HEK293 (cell line): ENCODE measurements around the gene BRD3.

Experiments used
- CTCF ChIA-PET: fragments of 350-600 bp; formaldehyde crosslinking; extraction: SDS; loops from one replicate; lab custom pipeline; 2021; ENCODE audit warnings: antibody characterized with exemption; lab: Yijun Ruan, JAX
- POLR2A ChIA-PET: fragments of 300-600 bp; formaldehyde crosslinking; extraction: SDS; loops from one replicate; lab custom pipeline; 2020; ENCODE audit warnings: antibody characterized with exemption, inconsistent platforms; lab: Yijun Ruan, JAX
- H3K27ac ChIP-seq: fragments of 200-500 bp; sonication (Bioruptor generic); 2 replicates; pipeline ENCODE4 v1.5.1; 2014; ENCODE audit warnings: low read depth, low read length, control low read depth, inconsistent platforms; ENCODE audit errors: extremely low read depth
- H3K36me3 ChIP-seq, 2 experiments: fragments of 200-500 bp in 1 of 2; sonication (Bioruptor generic) in 1 of 2; 1 replicate in 1 of 2; 2 replicates in 1 of 2; pipeline ENCODE4 v1.5.1; 2014 to 2017; ENCODE audit warnings: inconsistent platforms in 2 of 2, low read length in 2 of 2; ENCODE audit not compliant: control insufficient read depth in 2 of 2, insufficient read depth in 1 of 2
- H3K4me1 ChIP-seq: fragments of 200-500 bp; sonication (Bioruptor generic); 2 replicates; pipeline ENCODE4 v1.5.1; 2014; ENCODE audit warnings: mild to moderate bottlenecking, low read length, inconsistent platforms; ENCODE audit not compliant: control insufficient read depth, insufficient read depth
- H3K4me3 ChIP-seq: 2 replicates; pipeline ENCODE4 v1.5.1; 2011; ENCODE audit warnings: low read depth, mild to moderate bottlenecking, control low read depth, low read length, moderate library complexity
- H3K9me3 ChIP-seq: fragments of 200-500 bp; sonication (Bioruptor generic); 2 replicates; pipeline ENCODE4 v1.5.1; 2014; ENCODE audit warnings: low read depth, low read length, inconsistent platforms; ENCODE audit not compliant: control insufficient read depth, insufficient read depth
- HOXD13 ChIP-seq: sonication (generic); formaldehyde crosslinking; IDR thresholded peaks from 2 replicates; pipeline ENCODE4 v1.8.0; 2022; ENCODE audit warnings: missing genetic modification reagents, borderline replicate concordance
- IKZF3 ChIP-seq: fragments of 450-650 bp; IDR thresholded peaks from 2 replicates; pipeline ENCODE4 v1.5.0; 2018; ENCODE audit warnings: missing biosample characterization, mild to moderate bottlenecking, missing genetic modification characterization, moderate library complexity
- REPIN1 ChIP-seq: fragments of 450-650 bp; formaldehyde crosslinking; IDR thresholded peaks from 2 replicates; pipeline ENCODE4 v1.5.1; 2017; ENCODE audit warnings: missing biosample characterization, missing genetic modification characterization, low read depth
- ZNF112 ChIP-seq: fragments of 450-650 bp; formaldehyde crosslinking; IDR thresholded peaks from 2 replicates; pipeline ENCODE4 v1.5.0; 2017; ENCODE audit warnings: missing biosample characterization, missing genetic modification characterization
- ZNF121 ChIP-seq: fragments of 450-650 bp; formaldehyde crosslinking; IDR thresholded peaks from 2 replicates; pipeline ENCODE4 v1.5.1; 2016; ENCODE audit warnings: missing biosample characterization, missing genetic modification characterization
- ZNF132 ChIP-seq: fragments of 450-650 bp; formaldehyde crosslinking; IDR thresholded peaks from 2 replicates; pipeline ENCODE4 v1.5.1; 2017; ENCODE audit warnings: missing biosample characterization, missing genetic modification characterization, borderline replicate concordance
- ZNF146 ChIP-seq: fragments of 450-650 bp; formaldehyde crosslinking; IDR thresholded peaks from 2 replicates; pipeline ENCODE4 v1.5.1; 2016; ENCODE audit warnings: missing biosample characterization, missing genetic modification characterization
- ZNF155 ChIP-seq: fragments of 450-650 bp; formaldehyde crosslinking; IDR thresholded peaks from 2 replicates; pipeline ENCODE4 v1.5.1; 2016; ENCODE audit warnings: missing biosample characterization, missing genetic modification characterization
- ZNF169 ChIP-seq: fragments of 450-650 bp; formaldehyde crosslinking; IDR thresholded peaks from 2 replicates; pipeline ENCODE4 v1.5.1; 2016; ENCODE audit warnings: missing biosample characterization, missing genetic modification characterization
- ZNF2 ChIP-seq: fragments of 450-650 bp; formaldehyde crosslinking; IDR thresholded peaks from 2 replicates; pipeline ENCODE4 v1.5.1; 2016; ENCODE audit warnings: missing biosample characterization, missing genetic modification characterization
- ZNF214 ChIP-seq: fragments of 450-650 bp; formaldehyde crosslinking; IDR thresholded peaks from 2 replicates; pipeline ENCODE4 v1.5.1; 2017; ENCODE audit warnings: missing biosample characterization, mild to moderate bottlenecking, missing genetic modification characterization, borderline replicate concordance
- ZNF423 ChIP-seq: fragments of 450-650 bp; formaldehyde crosslinking; IDR thresholded peaks from 2 replicates; pipeline ENCODE4 v1.5.1; 2016; ENCODE audit warnings: missing biosample characterization, missing genetic modification characterization
- ZNF529 ChIP-seq: fragments of 450-650 bp; formaldehyde crosslinking; IDR thresholded peaks from 2 replicates; pipeline ENCODE4 v1.5.1; 2017; ENCODE audit warnings: missing genetic modification characterization, missing biosample characterization; ENCODE audit not compliant: insufficient replicate concordance
- ZNF544 ChIP-seq: fragments of 450-650 bp; formaldehyde crosslinking; IDR thresholded peaks from 2 replicates; pipeline ENCODE4 v1.5.0; 2017; ENCODE audit warnings: missing biosample characterization, missing genetic modification characterization
- ZNF596 ChIP-seq: fragments of 450-650 bp; IDR thresholded peaks from 2 replicates; pipeline ENCODE4 v1.5.0; 2018; ENCODE audit warnings: missing biosample characterization, mild to moderate bottlenecking, missing genetic modification characterization, moderate library complexity
- ZNF670 ChIP-seq: fragments of 450-650 bp; formaldehyde crosslinking; IDR thresholded peaks from 2 replicates; pipeline ENCODE4 v1.5.1; 2016; ENCODE audit warnings: missing biosample characterization, missing genetic modification characterization, low read depth
- TF ChIP-seq, protein P1 (sequence below): fragments of 450-650 bp; formaldehyde crosslinking; optimal IDR thresholded peaks from 2 replicates; pipeline ENCODE3; 2016; ENCODE audit warnings: missing biosample characterization, mild to moderate bottlenecking, missing genetic modification characterization
- TF ChIP-seq, protein P2 (sequence below): fragments of 450-650 bp; formaldehyde crosslinking; IDR thresholded peaks from 2 replicates; pipeline ENCODE4 v1.5.1; 2016; ENCODE audit warnings: missing biosample characterization, missing genetic modification characterization
- TF ChIP-seq, protein P3 (sequence below): IDR thresholded peaks from 2 replicates; pipeline ENCODE4 v1.6.1; 2011; ENCODE audit warnings: mild to moderate bottlenecking, low read depth, low read length, borderline replicate concordance

The BRD3 gene

DNA sequence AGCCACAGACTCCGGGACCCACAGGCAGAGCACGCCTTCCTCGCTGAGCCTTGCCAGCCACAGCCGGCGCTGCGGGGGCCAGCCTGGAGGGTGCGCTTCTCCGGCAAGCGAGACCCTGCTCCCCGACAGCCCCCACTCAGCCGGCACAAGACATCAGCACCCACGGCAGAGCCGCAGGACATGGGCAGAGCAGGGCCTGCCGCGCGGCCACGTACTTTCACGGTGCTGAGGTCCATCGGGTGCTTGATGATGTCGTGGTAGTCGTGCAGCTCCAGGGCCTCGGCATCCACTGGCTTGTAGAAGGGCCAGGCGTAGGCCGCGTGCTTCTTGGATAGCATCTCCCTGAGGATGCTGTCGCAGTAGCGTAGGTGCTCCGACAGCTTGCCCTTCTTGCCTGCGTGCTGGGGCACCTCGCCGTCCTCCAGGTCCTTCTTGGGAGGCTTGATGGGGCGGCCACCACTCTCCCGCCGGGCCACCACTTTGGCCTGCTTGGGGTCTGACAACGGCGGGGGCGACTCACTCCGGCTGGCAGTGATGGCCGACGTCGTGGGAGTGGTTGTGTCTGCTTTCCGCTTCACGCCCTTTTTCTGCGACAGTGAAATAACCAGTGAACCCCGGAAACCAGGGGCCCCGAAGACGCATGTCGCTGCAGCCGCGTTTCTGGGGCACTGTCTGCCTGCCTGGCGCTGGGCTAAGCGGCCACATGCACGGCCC lies 19.8 kb downstream of the BRD3 start:
- Histone ChIP-seq H3K4me3 (no peak overlapping the region), H3K36me3 (peaks cover 4 to 98% of the 10 kb centered on the region in 2 experiments; a peak in 2 of 3 replicates), H3K4me1 (no peaks in the 10 kb centered on the region), H3K27ac (no peak overlapping the region), H3K9me3 (no peaks in the 10 kb centered on the region)
- TF ChIP-seq, protein P1, sequence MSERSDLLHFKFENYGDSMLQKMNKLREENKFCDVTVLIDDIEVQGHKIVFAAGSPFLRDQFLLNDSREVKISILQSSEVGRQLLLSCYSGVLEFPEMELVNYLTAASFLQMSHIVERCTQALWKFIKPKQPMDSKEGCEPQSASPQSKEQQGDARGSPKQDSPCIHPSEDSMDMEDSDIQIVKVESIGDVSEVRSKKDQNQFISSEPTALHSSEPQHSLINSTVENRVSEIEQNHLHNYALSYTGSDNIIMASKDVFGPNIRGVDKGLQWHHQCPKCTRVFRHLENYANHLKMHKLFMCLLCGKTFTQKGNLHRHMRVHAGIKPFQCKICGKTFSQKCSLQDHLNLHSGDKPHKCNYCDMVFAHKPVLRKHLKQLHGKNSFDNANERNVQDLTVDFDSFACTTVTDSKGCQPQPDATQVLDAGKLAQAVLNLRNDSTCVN (tag by site-specific recombination): no peak
- TF ChIP-seq, protein P2, sequence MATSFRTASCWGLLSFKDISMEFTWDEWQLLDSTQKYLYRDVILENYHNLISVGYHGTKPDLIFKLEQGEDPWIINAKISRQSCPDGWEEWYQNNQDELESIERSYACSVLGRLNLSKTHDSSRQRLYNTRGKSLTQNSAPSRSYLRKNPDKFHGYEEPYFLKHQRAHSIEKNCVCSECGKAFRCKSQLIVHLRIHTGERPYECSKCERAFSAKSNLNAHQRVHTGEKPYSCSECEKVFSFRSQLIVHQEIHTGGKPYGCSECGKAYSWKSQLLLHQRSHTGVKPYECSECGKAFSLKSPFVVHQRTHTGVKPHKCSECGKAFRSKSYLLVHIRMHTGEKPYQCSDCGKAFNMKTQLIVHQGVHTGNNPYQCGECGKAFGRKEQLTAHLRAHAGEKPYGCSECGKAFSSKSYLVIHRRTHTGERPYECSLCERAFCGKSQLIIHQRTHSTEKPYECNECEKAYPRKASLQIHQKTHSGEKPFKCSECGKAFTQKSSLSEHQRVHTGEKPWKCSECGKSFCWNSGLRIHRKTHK: no peak
- TF ChIP-seq IKZF3 (tag by site-specific recombination) (no peak), ZNF2 (no peak), ZNF214 (tag by site-specific recombination) (no peak), REPIN1 (tag by site-specific recombination) (no peak), ZNF121 (tag by site-specific recombination) (no peak), HOXD13 (no peak), ZNF132 (tag by site-specific recombination) (no peak), ZNF423 (tag by site-specific recombination) (no peak), ZNF155 (tag by site-specific recombination) (no peak), ZNF596 (tag by site-specific recombination) (no peak), ZNF544 (no peak), ZNF169 (tag by site-specific recombination) (no peak), ZNF112 (tag by site-specific recombination) (no peak), ZNF529 (no peak), ZNF670 (tag by site-specific recombination) (no peak)
- TF ChIP-seq, protein P3, sequence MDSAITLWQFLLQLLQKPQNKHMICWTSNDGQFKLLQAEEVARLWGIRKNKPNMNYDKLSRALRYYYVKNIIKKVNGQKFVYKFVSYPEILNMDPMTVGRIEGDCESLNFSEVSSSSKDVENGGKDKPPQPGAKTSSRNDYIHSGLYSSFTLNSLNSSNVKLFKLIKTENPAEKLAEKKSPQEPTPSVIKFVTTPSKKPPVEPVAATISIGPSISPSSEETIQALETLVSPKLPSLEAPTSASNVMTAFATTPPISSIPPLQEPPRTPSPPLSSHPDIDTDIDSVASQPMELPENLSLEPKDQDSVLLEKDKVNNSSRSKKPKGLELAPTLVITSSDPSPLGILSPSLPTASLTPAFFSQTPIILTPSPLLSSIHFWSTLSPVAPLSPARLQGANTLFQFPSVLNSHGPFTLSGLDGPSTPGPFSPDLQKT: no peak
- ChIA-PET POLR2A (no interaction called here), CTCF (no interaction called here)

DNA sequence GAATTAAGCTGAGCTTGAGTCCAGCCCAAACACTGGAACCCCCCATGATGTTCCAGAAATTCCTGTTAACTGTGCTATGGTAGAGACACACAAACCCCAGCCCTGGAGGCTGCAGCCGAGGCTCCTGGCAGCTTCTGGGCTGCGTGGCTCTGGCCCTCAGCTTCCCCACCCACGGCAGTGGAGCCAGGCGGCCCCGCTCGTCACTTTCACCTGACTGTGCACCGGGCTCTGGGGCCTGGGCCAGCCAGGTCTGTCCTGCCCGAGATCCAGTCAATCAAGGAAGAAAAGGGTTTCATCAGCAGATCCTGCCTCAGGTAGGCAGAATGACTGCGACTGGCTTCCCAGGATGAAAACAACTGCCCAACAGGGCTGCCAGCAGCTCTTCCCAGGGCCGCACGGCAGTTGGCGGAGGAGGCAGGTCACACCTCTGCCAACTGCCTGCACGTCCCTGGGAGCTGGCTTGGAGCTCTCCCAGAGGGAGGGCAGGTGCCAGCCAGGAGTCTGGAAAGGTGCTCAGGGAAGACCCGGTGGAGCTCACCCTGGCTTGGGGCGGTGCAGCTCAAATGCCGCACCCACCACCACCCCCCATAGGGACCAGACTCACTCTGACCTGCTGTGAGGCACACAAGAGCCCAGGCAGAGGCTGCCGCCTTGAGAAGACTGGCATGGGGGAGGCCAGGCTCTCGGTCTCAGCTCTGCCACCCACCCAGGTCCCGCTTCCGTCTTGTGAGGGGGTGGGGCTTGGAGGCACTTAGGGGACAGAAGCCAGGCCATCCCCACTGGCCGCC lies 20.7 kb downstream of the BRD3 start:
- no peak overlapping the region for H3K27ac ChIP-seq
- CTCF ChIA-PET: interaction anchor here (1.0 kb wide), 1 partner anchor 52 kb away, joined by 4 read pairs; no protein-coding TSS in a partner anchor
- TF ChIP-seq ZNF146 (tag by site-specific recombination): no peak
- TF ChIP-seq, all 188 proteins: peak for 0
- Histone ChIP-seq H3K4me3 (no peak overlapping the region), H3K9me3 (no peaks in the 10 kb centered on the region), H3K36me3 (peaks cover 4 to 94% of the 10 kb centered on the region in 2 experiments; a peak in 2 of 3 replicates), H3K4me1 (no peaks in the 10 kb centered on the region)
- POLR2A ChIA-PET: interaction anchor here (0.6 kb wide), 1 partner anchor 22 kb away, joined by 6 read pairs; the partner anchor contains the start of gene BRD3OS
